Putamen (tissue), 1 donor: ENCODE data around the gene SMIM35.

ENCODE experiments used
- DNase-seq: peaks from one replicate; pipeline ENCODE4 v3.0.0-alpha.2; 2016; ENCODE audit warnings: low spot score

SMIM35 gene

DNA sequence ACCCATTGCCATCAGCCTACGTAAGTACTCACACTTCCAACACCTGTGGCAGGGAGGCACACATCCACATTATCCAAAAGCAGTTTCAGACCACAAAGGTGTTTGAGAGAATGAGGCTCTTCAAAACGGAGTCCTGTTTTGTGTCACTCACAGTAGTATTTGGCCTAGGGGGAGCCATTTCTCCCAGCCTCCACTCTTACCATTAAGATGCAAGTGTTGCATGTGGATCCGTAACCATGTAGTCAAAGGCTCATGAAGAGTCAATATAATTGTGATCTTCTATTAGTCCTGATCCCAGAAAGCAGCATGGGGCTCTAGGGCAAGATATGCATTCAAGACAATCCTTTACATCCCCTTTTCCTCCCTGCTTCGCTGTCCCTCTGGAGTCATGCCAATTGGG, 59.1 kb downstream of the SMIM35 start:
- no peak for DNase-seq

DNA sequence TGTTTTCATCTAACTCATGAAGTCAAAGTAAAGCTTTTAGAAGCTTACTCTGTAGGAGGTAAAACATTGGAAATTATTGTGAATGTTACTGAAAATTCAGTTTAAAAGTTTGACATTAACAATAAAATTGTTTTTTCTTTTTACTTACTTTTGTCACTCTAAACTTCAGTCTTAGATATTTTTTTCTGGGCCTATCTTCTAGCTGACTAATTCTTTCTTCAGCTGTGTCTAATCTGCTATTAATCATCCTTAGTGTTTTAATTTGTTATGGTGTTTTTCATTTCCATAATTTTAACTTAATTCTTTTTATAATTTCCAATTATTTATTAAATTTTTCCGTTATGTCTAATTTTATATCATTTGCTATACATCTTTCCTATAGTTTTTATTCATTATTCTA, 65.6 kb downstream of the SMIM35 start:
- DNase-seq = no peak

- DNase-seq = no peak
Measured at GRCh38 chr11:118018401-118018800, 68.4 kb downstream of the SMIM35 start.

GRCh38 chr11:118017631-118018315, 69.0 kb downstream of the SMIM35 start:
- DNase-seq = no peak

- DNase-seq = no peak
Measured at GRCh38 chr11:118017111-118017510, 69.7 kb downstream of the SMIM35 start.

DNA sequence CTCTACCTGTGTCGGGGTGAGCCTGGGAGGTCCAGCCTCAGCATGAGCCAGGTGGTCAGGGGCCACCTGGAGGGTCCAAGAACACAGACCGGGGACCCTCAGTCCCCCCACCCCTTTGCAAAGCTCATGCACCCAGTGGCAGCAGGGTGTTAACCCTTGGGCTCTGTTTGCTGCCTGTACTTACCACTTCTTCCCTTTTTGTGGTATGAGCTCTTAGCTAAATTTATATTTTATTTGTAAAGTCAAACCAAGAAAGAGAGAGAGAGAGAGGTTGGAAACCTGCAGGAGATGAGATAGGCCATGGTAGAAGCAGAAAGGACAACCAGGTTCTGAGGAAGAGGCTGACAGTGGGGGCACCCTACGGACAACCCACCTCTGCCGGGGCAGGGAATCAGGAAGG, 70.7 kb downstream of the SMIM35 start:
- no peak for DNase-seq

- no peak for DNase-seq
Measured at GRCh38 chr11:118015385-118015841, 71.3 kb downstream of the SMIM35 start.

GRCh38 chr11:118014022-118014421, 72.7 kb downstream of the SMIM35 start:
- DNase-seq = no peak

- DNase-seq = no peak
Measured at GRCh38 chr11:118012083-118012669, 74.6 kb downstream of the SMIM35 start.

- peak; percentile 39 for DNase-seq
Measured at GRCh38 chr11:118010738-118011461, 75.9 kb downstream of the SMIM35 start.

GRCh38 chr11:118009864-118010737, 76.7 kb downstream of the SMIM35 start:
- DNase-seq = no peak

- DNase-seq = no peak
Measured at GRCh38 chr11:118008271-118008911, 78.4 kb downstream of the SMIM35 start.

- DNase-seq = peak; percentile 18
Measured at GRCh38 chr11:118007563-118008270, 79.0 kb downstream of the SMIM35 start.

DNA sequence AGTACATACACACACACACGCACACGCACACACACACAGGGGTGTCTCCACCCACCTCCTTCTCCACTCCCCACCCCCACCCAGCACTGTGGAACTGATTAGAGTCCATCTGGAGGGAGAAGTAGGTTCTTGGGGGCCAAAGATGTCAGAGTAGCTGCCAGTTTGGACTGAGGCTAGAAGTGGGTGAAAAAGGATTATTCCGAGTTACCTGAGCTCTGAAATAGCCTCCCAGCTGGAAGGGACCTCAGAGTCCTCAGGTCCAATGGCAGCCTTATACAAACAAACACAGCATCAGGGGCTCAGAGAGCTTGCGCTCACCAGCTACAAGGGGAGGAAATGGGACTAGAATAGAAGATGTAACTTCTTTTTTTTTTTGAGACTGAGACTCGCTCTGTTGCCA, 79.7 kb downstream of the SMIM35 start:
- no peak for DNase-seq

- DNase-seq = peak; percentile 17
Measured at GRCh38 chr11:118006153-118006534, 80.6 kb downstream of the SMIM35 start.

GRCh38 chr11:118005224-118006152, 81.3 kb downstream of the SMIM35 start:
- DNase-seq = no peak

- no peak for DNase-seq
Measured at GRCh38 chr11:118004543-118005223, 82.1 kb downstream of the SMIM35 start.

DNA sequence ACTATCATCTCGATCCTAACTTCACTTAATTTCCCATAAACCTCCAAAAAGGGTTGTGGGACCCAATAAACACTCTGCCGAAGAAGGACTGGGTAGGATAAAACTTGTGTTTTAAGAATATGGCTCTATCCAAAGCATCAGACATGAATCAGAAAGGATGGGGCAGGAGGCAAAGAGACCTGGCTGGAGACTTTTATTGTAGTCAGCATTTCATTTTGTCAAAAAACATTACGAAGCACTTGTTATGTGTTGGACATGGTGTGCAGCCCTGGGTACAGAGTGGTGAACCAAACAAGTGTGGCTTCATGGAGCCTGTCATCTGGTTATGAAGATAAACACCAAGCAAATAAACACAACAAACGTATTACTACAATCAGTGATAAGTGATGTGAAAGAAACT, 83.3 kb downstream of the SMIM35 start:
- no peak for DNase-seq
